Peyer's patch (tissue), 4 donors: Measurements from ENCODE around the gene PLCH2.

ENCODE experiments used
- CTCF ChIP-seq, 6 experiments: fragments of 450-650 bp in 4 of 6; fragments of 200-600 bp in 2 of 6; sonication (generic) in 1 of 6; IDR thresholded peaks; one replicate each; pipeline ENCODE4 v1.5.1; 2017 to 2019; ENCODE audit warnings: antibody characterized with exemption in 6 of 6, mild to moderate bottlenecking in 3 of 6, moderate library complexity in 1 of 6
- POLR2A ChIP-seq, 2 donors: fragments of 450-650 bp; IDR thresholded peaks; one replicate each; pipeline ENCODE4 v1.5.1; 2017; ENCODE audit warnings: antibody characterized with exemption in 2 of 2, mild to moderate bottlenecking in 2 of 2, moderate library complexity in 2 of 2

- TF ChIP-seq CTCF (IDR thresholded peaks at IDR 0.05) (no peak), POLR2A (IDR thresholded peaks at IDR 0.05) (no peak)
Measured at GRCh38 chr1:2504225-2504948, 28.3 kb downstream of the PLCH2 start.
